Endometrial microvascular endothelial cells (primary cell): Measurements from ENCODE around the gene ZNF770. TPM values are rescaled to one million over a fixed set of nuclear protein-coding genes. Genes with fewer than 3 reads are reported as not detected.

Experiments
- total RNA-seq: library from RNA; depleted of rRNA; stranded (reverse); fragments of >200 nt; gene quantifications from one replicate; pipeline ENCODE4 v1.2.3, GENCODE V29; 2015; ENCODE audit errors: inconsistent ontology term

ZNF770 gene
- total RNA-seq, 1 donor from 2014 or later = 21.6 TPM

Other genes starting within 250 kb of the ZNF770 start
- gene GJD2, start 233.3 kb downstream of the ZNF770 start, total RNA-seq = not detected
- not detected for gene ACTC1, start 192.7 kb downstream of the ZNF770 start, total RNA-seq
- gene AQR, start 18.5 kb downstream of the ZNF770 start, total RNA-seq = 23.0 TPM
- gene NANOGP8, start 97.0 kb upstream of the ZNF770 start, total RNA-seq = not detected